ENCODE results near the gene SCN1B. TPM values are rescaled to one million over a fixed set of nuclear protein-coding genes. Genes with fewer than 3 reads are reported as not detected.
A peak's percentile ranks its signal among the peaks of the same experiment; 100 is the strongest.

SCN1B gene
- total and polyA plus RNA-seq, 10 of the 15 experiments (the other 5 are each of a cell fraction or from before 2014, with no cell fraction given), result 0.04 to 0.54 (median 0.11) TPM; not detected in 3

DNA sequence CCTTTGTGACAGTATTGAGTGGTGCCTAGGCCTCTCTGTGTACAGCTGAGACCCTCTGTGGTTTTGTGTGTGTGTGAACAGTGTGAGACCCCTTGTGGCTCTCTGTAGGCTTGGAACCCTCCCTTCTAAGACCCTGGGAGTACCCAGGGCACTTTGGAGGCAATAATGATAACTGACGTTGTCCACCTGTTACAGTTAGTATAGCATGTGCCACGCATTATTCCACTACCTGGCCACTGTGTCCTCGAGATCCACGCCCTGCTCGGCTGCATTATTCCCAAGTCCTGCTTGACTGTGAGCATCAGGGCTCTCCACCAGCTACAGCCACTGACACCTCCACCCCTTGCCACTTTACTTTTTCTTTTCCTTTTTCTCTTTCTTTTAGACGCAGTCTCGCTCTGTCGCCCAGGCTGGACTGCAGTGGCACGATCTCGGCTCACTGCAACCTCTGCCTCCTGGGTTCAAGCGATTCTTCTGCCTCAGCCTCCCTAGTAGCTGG lies 28.2 kb upstream of the SCN1B start (continued):
- no peak for TF ChIP-seq IKZF2 (IDR thresholded peaks at IDR 0.05)
- no peak for TF ChIP-seq JUND (IDR thresholded peaks at IDR 0.05; ENCODE audit: low read depth, low read length)
- no peak for TF ChIP-seq PAX8 (IDR thresholded peaks at IDR 0.05)
- no peak for TF ChIP-seq DPF2 (IDR thresholded peaks at IDR 0.05)
- no peak for TF ChIP-seq CBX3 (IDR thresholded peaks at IDR 0.05; ENCODE audit: borderline replicate concordance, low read depth)
- no peak for TF ChIP-seq RUNX3 (IDR thresholded peaks at IDR 0.05; ENCODE audit: low read length)
- TF ChIP-seq MEF2A (IDR thresholded peaks at IDR 0.05; ENCODE audit: insufficient read depth, low read depth, low read length), result no peak
- no peak for TF ChIP-seq RCOR1 (conservative IDR thresholded peaks at IDR 0.05; ENCODE audit: low read depth, low read length)
- no peak for TF ChIP-seq FOXK2 (IDR thresholded peaks at IDR 0.05)
- no peak for TF ChIP-seq CREM (IDR thresholded peaks at IDR 0.05; ENCODE audit: low read depth)

DNA sequence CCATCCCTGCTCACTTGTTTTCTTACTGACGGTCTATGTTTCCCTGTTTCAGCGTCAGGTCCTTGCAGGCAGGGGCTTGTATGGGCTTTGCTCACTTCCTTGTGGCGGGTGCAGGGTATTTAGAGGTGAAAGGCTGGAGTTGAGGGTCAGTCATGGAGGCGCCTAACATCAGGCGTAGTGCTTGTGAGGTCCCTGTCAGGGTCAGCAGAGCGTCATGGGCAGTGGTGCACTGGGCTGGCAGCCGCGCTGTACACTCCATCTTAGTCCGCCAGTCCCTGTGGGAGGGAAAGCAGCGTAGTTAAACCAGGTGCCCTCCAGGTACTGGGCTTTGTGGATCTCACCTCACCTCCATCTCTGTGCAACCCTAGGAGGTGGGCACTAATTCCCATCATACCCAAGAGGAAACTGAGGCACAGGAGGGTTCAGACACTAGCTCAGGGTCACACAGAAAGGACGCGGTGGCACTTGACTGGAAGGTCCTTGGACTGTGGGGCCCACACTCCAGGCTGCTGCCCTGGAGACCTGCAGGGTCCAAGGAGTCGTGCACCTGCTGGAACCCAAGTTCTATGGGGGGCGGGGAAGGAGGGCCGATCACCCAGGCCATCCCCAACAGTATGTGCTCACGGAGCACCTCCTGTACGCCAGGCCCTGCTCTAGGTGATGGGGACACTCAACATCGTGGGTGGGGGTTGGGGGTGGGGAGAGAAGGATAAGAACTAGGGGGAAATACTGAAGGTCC lies 25.6 kb upstream of the SCN1B start:
- in situ Hi-C loops (cut with MboI), result no loop called here
- FAIRE-seq, result no peak
- H3K4me1 ChIP-seq (ENCODE audit: control insufficient read depth, insufficient read depth, low read length), result peaks cover 18% of the 10 kb centered on the region
- no peak for ATAC-seq
- no peaks in the 10 kb centered on the region for H3K27me3 ChIP-seq (replicated peaks in 1 of 2; ENCODE audit: control insufficient read depth in 2 of 2, insufficient read depth in 2 of 2, low read length in 1 of 2)
- H3K27ac ChIP-seq (ENCODE audit: control insufficient read depth, insufficient read depth), result no peak overlapping the region
- no peak for DNase-seq (ENCODE audit: low read depth, low spot score)
- H3K36me3 ChIP-seq (ENCODE audit: control insufficient read depth in 2 of 2, insufficient read depth in 2 of 2, low read length in 1 of 2), result peaks cover 3 to 13% of the 10 kb centered on the region in 2 experiments; a peak in 3 of 4 replicates
- BruUV-seq (replicated peaks), result no TSS peak
- peaks cover 48% of the 10 kb centered on the region for H3K79me2 ChIP-seq (ENCODE audit: control insufficient read depth, insufficient read depth, low read length)
- POLR2A ChIA-PET, result no interaction called here
- peak; percentile 35; the same call in 1 of the 2 replicates for TF ChIP-seq POLR2AphosphoS5 (IDR thresholded peaks at IDR 0.05; ENCODE audit: low read length)
- TF ChIP-seq, protein P1, sequence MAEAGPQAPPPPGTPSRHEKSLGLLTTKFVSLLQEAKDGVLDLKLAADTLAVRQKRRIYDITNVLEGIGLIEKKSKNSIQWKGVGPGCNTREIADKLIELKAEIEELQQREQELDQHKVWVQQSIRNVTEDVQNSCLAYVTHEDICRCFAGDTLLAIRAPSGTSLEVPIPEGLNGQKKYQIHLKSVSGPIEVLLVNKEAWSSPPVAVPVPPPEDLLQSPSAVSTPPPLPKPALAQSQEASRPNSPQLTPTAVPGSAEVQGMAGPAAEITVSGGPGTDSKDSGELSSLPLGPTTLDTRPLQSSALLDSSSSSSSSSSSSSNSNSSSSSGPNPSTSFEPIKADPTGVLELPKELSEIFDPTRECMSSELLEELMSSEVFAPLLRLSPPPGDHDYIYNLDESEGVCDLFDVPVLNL (IDR thresholded peaks at IDR 0.05; ENCODE audit: low read depth, low read length), result no peak
- TF ChIP-seq POLR2A (IDR thresholded peaks at IDR 0.05; ENCODE audit: low read depth, low read length), result peak; percentile 51
- TF ChIP-seq, protein P2, sequence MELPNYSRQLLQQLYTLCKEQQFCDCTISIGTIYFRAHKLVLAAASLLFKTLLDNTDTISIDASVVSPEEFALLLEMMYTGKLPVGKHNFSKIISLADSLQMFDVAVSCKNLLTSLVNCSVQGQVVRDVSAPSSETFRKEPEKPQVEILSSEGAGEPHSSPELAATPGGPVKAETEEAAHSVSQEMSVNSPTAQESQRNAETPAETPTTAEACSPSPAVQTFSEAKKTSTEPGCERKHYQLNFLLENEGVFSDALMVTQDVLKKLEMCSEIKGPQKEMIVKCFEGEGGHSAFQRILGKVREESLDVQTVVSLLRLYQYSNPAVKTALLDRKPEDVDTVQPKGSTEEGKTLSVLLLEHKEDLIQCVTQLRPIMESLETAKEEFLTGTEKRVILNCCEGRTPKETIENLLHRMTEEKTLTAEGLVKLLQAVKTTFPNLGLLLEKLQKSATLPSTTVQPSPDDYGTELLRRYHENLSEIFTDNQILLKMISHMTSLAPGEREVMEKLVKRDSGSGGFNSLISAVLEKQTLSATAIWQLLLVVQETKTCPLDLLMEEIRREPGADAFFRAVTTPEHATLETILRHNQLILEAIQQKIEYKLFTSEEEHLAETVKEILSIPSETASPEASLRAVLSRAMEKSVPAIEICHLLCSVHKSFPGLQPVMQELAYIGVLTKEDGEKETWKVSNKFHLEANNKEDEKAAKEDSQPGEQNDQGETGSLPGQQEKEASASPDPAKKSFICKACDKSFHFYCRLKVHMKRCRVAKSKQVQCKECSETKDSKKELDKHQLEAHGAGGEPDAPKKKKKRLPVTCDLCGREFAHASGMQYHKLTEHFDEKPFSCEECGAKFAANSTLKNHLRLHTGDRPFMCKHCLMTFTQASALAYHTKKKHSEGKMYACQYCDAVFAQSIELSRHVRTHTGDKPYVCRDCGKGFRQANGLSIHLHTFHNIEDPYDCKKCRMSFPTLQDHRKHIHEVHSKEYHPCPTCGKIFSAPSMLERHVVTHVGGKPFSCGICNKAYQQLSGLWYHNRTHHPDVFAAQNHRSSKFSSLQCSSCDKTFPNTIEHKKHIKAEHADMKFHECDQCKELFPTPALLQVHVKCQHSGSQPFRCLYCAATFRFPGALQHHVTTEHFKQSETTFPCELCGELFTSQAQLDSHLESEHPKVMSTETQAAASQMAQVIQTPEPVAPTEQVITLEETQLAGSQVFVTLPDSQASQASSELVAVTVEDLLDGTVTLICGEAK (IDR thresholded peaks at IDR 0.05; ENCODE audit: borderline replicate concordance), result no peak
- no peak overlapping the region for H3K9ac ChIP-seq (ENCODE audit: control insufficient read depth, insufficient read depth, low read length)
- no peak overlapping the region for H2AFZ ChIP-seq (ENCODE audit: control insufficient read depth, low read depth, low read length)
- WGBS (ENCODE audit: insufficient coverage, insufficient replicate concordance, low lambda C conversion rate, missing lambda C conversion rate), result 95% methylated on average over 17 of the region's 18 CpGs
- H3K9me3 ChIP-seq (replicated peaks; ENCODE audit: control insufficient read depth, insufficient read depth, low read length), result no peaks in the 10 kb centered on the region
- H3K4me2 ChIP-seq (ENCODE audit: control insufficient read depth, insufficient read depth), result no peak overlapping the region; the same call in 1 of the 2 replicates
- CTCF ChIA-PET, result interaction anchor here (0.7 to 1.2 kb wide), 2 partner anchors 26 to 32 kb away, joined by 3 read pairs; no protein-coding TSS in a partner anchor
- SMC1A ChIA-PET (ENCODE audit: uncharacterized antibody, unreplicated experiment), result interaction anchor here (1.2 kb wide), 1 partner anchor 17 kb away, joined by 3 read pairs; no protein-coding TSS in a partner anchor
- no peak overlapping the region for H3K4me3 ChIP-seq
- RAD21 ChIA-PET (ENCODE audit: unreplicated experiment), result no interaction called here
- peaks cover 6% of the 10 kb centered on the region; the same call in 1 of the 2 replicates for H4K20me1 ChIP-seq (ENCODE audit: control insufficient read depth, insufficient read depth)
- intact Hi-C loops (cut with micrococcal nuclease; ENCODE audit: unreplicated experiment), result no loop called here
